Gastroesophageal sphincter (tissue), 3 donors: ENCODE results near the gene VPS13D.

ENCODE experiments used
- CTCF ChIP-seq, 4 experiments: fragments of 200-600 bp in 2 of 4; fragments of 450-650 bp in 2 of 4; sonication (generic) in 1 of 4; IDR thresholded peaks; one replicate each; pipeline ENCODE4 v1.5.1; 2017 to 2019; ENCODE audit warnings: antibody characterized with exemption in 4 of 4, mild to moderate bottlenecking in 2 of 4, moderate library complexity in 2 of 4
- EP300 ChIP-seq: sonication (generic); formaldehyde crosslinking; IDR thresholded peaks from one replicate; pipeline ENCODE4 v1.6.1; 2017; ENCODE audit warnings: antibody characterized with exemption, mild to moderate bottlenecking
- POLR2A ChIP-seq, 2 donors: fragments of 450-650 bp; IDR thresholded peaks; one replicate each; pipeline ENCODE4 v1.6.1; 2017; ENCODE audit warnings: antibody characterized with exemption in 2 of 2, mild to moderate bottlenecking in 2 of 2, moderate library complexity in 1 of 2

GRCh38 chr1:12462586-12462985 is 232.8 kb downstream of the VPS13D start:
- TF ChIP-seq CTCF (IDR thresholded peaks at IDR 0.05) (no peak), POLR2A (IDR thresholded peaks at IDR 0.05) (no peak), EP300 (no peak)
